Ovary (tissue), 9 donors: ENCODE measurements around the gene C3. TPM values are rescaled to one million over a fixed set of nuclear protein-coding genes. Genes with fewer than 3 reads are reported as not detected.

Experiments used
- DNase-seq, 5 donors: peaks; one replicate each; pipeline ENCODE4 v3.0.0-alpha.2; 2019 to 2020
- H3K27ac ChIP-seq, 2 donors: fragments of 200-600 bp; one replicate each; pipeline versions ENCODE4 v1.5.1 to v1.8.0; 2019 to 2022
- H3K27me3 ChIP-seq: fragments of 200-600 bp; one replicate; pipeline ENCODE4 v1.8.0; 2022
- H3K36me3 ChIP-seq: fragments of 200-600 bp; sonication (generic); one replicate; pipeline ENCODE4 v1.5.1; 2019
- H3K4me1 ChIP-seq: one replicate; pipeline ENCODE4 v1.8.1; 2013; ENCODE audit warnings: mild to moderate bottlenecking, moderate library complexity; ENCODE audit not compliant: insufficient read depth
- H3K4me3 ChIP-seq: fragments of 200-600 bp; sonication (generic); one replicate; pipeline ENCODE4 v1.5.1; 2017
- H3K9me3 ChIP-seq, 2 donors: fragments of 200-600 bp in 1 of 2; sonication (generic) in 1 of 2; one replicate each; pipeline versions ENCODE4 v1.5.1 to v1.8.1; 2013 to 2019; ENCODE audit warnings: mild to moderate bottlenecking in 1 of 2, moderate library complexity in 1 of 2
- EP300 ChIP-seq: sonication (generic); formaldehyde crosslinking; IDR thresholded peaks from one replicate; pipeline ENCODE4 v1.6.1; 2017; ENCODE audit warnings: antibody characterized with exemption
- POLR2A ChIP-seq: fragments of 450-650 bp; IDR thresholded peaks from one replicate; pipeline ENCODE4 v1.6.1; 2017; ENCODE audit warnings: antibody characterized with exemption, mild to moderate bottlenecking, moderate library complexity
- WGBS, 3 donors: extraction: QIAGEN DNeasy Blood & Tissue Kit in 1 of 3; methylation state at CpG; one replicate each; pipeline versions ENCODE4 v1.1.5 to v1.1.7; 2013 to 2017; 5-methylcytosine and 5-hydroxymethylcytosine counted together
- intact Hi-C, 4 donors: fragments of 100-400 bp; cut with DNase I; formaldehyde crosslinking; loops; one replicate each; pipeline versions ENCODE4 v1.11.0 to v1.15.1; 2022 to 2023
- polyA plus RNA-seq, 2 donors: library from polyadenylated mRNA; stranded (reverse); fragments of 200-250 nt in 1 of 2; fragments of 350-450 nt in 1 of 2; fragmentation: Illumina TruSeq in 1 of 2; extraction: RNeasy Lipid Tissue Mini Kit (QIAGEN cat#74804) in 1 of 2; gene quantifications; one replicate each; pipeline ENCODE4 v1.2.3, GENCODE V29; 2013 to 2014
- total RNA-seq, 7 donors: library from RNA; depleted of rRNA in 2 of 7; stranded (reverse); fragments of >200 nt in 2 of 7; fragmentation: NEBNext Ultra II Directional in 3 of 7; extraction: Animal tissue kit (Norgen Biotek cat#: 25700) in 3 of 7; gene quantifications; one replicate each; pipeline versions ENCODE4 v1.1.0 to v1.2.4, GENCODE V29; 2016 to 2023
- TF ChIP-seq, protein P1 (sequence below), 3 donors: fragments of 450-650 bp in 2 of 3; fragments of 200-600 bp in 1 of 3; IDR thresholded peaks; one replicate each; pipeline versions ENCODE4 v1.5.1 to v1.8.0; 2016 to 2022; ENCODE audit warnings: antibody characterized with exemption in 3 of 3, mild to moderate bottlenecking in 1 of 3
- donor health status: DM: no; HTN: no; CAD: no; lungs with moderate emphysema.
- donor health status: DM: no; HTN: no; CAD: no.
- donor health status: Bipolar disorder and iron deficiency.
- donor health status: DM: yes; HTN: yes; CAD: no.
- donor health status: DM: no; HTN: no; CAD: no.
- donor health status: DM: yes; HTN: yes; CAD: no.

C3 gene
- total and polyA plus RNA-seq, 9 donors, result 130 to 3,887 (median 1,173) TPM

DNA sequence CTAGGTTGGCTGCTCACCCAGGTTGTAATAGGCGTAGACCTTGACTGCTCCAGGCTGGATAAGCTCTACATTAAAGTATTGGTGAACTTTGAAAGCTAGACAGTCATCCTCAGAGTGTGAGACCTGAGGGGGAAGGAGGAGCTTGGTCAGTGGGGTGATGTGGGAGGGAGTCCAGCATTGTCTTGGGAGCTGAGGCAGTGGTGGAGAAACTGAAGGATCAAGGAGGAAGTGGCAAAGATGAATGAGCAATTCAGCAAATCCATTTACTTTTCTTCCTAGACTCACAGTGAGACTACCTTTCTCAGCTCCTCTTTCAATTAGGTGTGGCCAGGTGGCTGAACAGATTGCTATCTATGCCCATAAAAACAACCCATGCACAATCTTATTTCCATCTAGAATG lies 40.3 kb downstream of the C3 start:
- intact Hi-C loops, result no loop called here
- peaks cover 3% of the 10 kb centered on the region for H3K36me3 ChIP-seq
- peaks cover 0 to 7% of the 10 kb centered on the region in 2 donors for H3K9me3 ChIP-seq
- no peak overlapping the region for H3K4me3 ChIP-seq
- WGBS, 3 donors, result 89 to 96% (median 94%) methylated on average over 1 of the region's 1 CpG
- TF ChIP-seq, protein P1, sequence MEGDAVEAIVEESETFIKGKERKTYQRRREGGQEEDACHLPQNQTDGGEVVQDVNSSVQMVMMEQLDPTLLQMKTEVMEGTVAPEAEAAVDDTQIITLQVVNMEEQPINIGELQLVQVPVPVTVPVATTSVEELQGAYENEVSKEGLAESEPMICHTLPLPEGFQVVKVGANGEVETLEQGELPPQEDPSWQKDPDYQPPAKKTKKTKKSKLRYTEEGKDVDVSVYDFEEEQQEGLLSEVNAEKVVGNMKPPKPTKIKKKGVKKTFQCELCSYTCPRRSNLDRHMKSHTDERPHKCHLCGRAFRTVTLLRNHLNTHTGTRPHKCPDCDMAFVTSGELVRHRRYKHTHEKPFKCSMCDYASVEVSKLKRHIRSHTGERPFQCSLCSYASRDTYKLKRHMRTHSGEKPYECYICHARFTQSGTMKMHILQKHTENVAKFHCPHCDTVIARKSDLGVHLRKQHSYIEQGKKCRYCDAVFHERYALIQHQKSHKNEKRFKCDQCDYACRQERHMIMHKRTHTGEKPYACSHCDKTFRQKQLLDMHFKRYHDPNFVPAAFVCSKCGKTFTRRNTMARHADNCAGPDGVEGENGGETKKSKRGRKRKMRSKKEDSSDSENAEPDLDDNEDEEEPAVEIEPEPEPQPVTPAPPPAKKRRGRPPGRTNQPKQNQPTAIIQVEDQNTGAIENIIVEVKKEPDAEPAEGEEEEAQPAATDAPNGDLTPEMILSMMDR (IDR thresholded peaks at IDR 0.05), result no peak
- no peak for TF ChIP-seq EP300
- TF ChIP-seq POLR2A, result no peak
- no peaks in the 10 kb centered on the region for H3K4me1 ChIP-seq
- no peaks in the 10 kb centered on the region for H3K27me3 ChIP-seq
- DNase-seq, result no peak
- no peak overlapping the region for H3K27ac ChIP-seq

DNA sequence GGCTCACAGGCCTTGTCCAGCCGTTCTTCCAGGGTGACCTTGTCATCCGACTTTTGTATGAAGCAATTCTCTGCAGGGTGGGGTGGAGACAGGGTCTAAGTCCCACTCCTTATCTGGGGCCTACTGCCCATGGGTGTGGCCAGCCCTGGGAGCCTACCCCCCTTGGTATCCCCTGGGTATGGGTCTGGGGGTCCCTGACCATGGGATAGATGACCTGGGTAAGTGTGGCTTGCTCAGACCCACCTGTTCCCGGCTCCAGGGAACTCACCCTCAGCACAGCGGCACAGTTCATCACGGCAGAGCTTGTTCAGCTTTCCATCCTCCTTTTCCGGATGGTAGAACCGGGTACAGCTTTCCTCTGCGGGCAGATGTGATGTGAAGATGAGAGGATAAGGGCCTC lies 41.3 kb downstream of the C3 start:
- Histone ChIP-seq H3K4me1 (no peaks in the 10 kb centered on the region), H3K36me3 (peaks cover 3% of the 10 kb centered on the region), H3K27ac (no peak overlapping the region), H3K27me3 (no peaks in the 10 kb centered on the region), H3K4me3 (no peak overlapping the region), H3K9me3 (peaks cover 0 to 7% of the 10 kb centered on the region in 2 donors)
- DNase-seq, result no peak
- 83 to 91% (median 91%) methylated on average over 8 of the region's 8 CpGs for WGBS, 3 donors
- TF ChIP-seq, protein P1 (IDR thresholded peaks at IDR 0.05), result no peak
- TF ChIP-seq POLR2A, result no peak
- no peak for TF ChIP-seq EP300
- intact Hi-C loops, result no loop called here

DNA sequence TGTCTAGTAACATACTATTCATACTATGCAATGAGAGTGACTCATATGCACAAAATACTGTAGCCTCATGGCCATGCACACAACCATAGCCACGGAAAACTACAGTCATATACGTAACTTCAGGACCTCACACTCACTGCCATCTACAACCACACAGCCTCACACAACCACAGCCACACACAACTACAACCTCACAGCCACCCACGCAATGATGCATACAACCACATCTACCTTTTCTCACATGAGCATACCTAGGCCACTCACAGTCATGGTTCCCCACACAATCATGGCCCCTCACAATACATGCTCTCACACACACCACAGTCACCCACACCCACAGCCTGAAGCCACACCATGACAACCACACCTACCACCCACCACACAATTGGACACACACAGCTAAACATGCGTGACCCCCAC lies 41.8 kb downstream of the C3 start:
- Histone ChIP-seq H3K27me3 (no peaks in the 10 kb centered on the region), H3K36me3 (peaks cover 3% of the 10 kb centered on the region), H3K9me3 (peaks cover 0 to 7% of the 10 kb centered on the region in 2 donors), H3K4me1 (no peaks in the 10 kb centered on the region), H3K4me3 (no peak overlapping the region), H3K27ac (no peak overlapping the region)
- no peak for DNase-seq
- intact Hi-C loops, result no loop called here
- no peak for TF ChIP-seq POLR2A
- WGBS, 3 donors, result 91 to 97% (median 94%) methylated on average over 4 of the region's 4 CpGs

DNA sequence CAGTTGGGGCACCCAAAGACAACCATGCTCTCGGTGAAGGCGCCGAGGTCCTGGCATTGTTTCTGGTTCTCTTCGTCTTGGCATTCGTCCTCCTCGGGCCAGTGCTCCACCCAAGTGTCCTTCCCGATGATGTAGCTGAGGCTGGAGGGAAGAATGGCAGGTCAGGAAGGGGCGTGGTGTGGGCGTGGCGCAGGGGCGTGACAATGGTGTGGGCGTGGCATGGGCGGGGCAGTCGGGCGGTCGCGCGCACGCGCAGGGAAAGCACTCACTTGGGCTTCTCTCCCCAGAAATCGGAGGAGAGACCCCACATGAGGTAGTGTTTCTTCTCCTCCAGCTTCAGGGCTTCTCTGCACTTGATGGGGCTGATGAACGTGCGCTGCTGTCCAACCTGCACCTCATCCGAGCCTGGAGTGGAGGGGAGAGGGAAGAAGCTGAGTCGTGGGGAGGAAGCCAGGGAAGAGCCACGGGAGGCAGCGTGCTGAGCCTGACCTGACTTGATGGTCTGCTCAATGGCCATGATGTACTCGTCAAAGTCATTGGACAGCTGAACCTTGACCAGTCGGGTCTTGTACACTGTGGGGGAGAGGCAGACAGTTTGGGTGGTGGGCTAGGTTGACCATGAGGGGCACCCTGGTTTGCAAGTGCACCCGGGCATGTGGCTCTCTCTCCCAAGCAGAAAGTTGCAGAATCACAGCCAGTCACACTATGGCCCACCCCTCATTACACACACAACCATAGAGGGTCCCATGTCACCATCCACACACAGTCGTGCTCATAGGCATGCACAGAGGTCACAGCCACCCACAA lies 42.4 kb downstream of the C3 start:
- no peak overlapping the region for H3K4me3 ChIP-seq
- H3K27me3 ChIP-seq, result no peaks in the 10 kb centered on the region
- intact Hi-C loops, result no loop called here
- H3K36me3 ChIP-seq, result peaks cover 3% of the 10 kb centered on the region
- peak in 1 of 5 donors; percentile 30 for DNase-seq
- no peaks in the 10 kb centered on the region for H3K4me1 ChIP-seq
- 44 to 65% (median 48%) methylated on average over 31 of the region's 31 CpGs for WGBS, 3 donors
- no peak overlapping the region for H3K27ac ChIP-seq
- TF ChIP-seq POLR2A, result no peak
- TF ChIP-seq, protein P1 (IDR thresholded peaks at IDR 0.05), result no peak
- no peak for TF ChIP-seq EP300
- peaks cover 0 to 7% of the 10 kb centered on the region in 2 donors for H3K9me3 ChIP-seq

DNA sequence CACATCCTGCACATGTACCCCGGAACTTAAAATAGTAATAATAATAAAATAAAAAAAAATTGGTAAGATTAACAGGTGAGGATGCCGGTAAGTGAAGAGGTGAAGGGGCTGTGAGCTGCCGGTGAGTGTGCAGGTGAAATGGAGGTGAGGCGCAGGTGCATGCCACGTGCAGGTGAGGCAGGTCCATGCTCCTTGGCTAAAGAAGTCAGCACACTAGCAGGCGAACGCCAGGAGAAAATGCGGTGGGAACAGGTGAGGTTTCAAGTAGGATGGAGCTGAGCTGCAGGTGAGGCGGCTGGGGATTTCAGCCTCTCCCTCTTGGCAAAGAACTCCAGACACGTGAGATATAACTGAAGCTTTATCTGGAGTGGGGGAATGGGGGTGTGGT lies 43.0 kb downstream of the C3 start:
- TF ChIP-seq POLR2A, result no peak
- TF ChIP-seq, protein P1 (IDR thresholded peaks at IDR 0.05), result no peak
- no peak for TF ChIP-seq EP300
- WGBS, 3 donors, result 69 to 79% (median 77%) methylated on average over 10 of the region's 10 CpGs
- intact Hi-C loops, result no loop called here
- Histone ChIP-seq H3K4me3 (no peak overlapping the region), H3K36me3 (peaks cover 3% of the 10 kb centered on the region), H3K4me1 (no peaks in the 10 kb centered on the region), H3K27me3 (no peaks in the 10 kb centered on the region), H3K27ac (no peak overlapping the region), H3K9me3 (peaks cover 0 to 7% of the 10 kb centered on the region in 2 donors)
- DNase-seq, result no peak
